LHCN-M2 (cell line): ENCODE results near the gene RNF181. TPM values are rescaled to one million over a fixed set of nuclear protein-coding genes. Genes with fewer than 3 reads are reported as not detected.
"Not testable (repeated sequence)": the region's sequence is repeated elsewhere in the genome, so short reads cannot be mapped to it uniquely, and the experiment has no call there.

Experiments used
- DNase-seq: peaks from one replicate; pipeline ENCODE4 v3.0.0-alpha.2; 2012; ENCODE audit warnings: low read depth
- polyA plus RNA-seq: library from polyadenylated mRNA; unstranded; fragments of >200 nt; gene quantifications from one replicate; pipeline ENCODE4 v1.2.1, GENCODE V29; 2012; ENCODE audit warnings: missing spikeins
- total RNA-seq: library from RNA; depleted of rRNA; stranded (reverse); fragments of >200 nt; gene quantifications from 2 replicates; pipeline ENCODE4 v1.2.3, GENCODE V29; 2014; rRNA removed

RNF181 gene, protein sequence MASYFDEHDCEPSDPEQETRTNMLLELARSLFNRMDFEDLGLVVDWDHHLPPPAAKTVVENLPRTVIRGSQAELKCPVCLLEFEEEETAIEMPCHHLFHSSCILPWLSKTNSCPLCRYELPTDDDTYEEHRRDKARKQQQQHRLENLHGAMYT
- 235 and 236 TPM in 2 replicates for total RNA-seq
- polyA plus RNA-seq, result 524 TPM

DNA sequence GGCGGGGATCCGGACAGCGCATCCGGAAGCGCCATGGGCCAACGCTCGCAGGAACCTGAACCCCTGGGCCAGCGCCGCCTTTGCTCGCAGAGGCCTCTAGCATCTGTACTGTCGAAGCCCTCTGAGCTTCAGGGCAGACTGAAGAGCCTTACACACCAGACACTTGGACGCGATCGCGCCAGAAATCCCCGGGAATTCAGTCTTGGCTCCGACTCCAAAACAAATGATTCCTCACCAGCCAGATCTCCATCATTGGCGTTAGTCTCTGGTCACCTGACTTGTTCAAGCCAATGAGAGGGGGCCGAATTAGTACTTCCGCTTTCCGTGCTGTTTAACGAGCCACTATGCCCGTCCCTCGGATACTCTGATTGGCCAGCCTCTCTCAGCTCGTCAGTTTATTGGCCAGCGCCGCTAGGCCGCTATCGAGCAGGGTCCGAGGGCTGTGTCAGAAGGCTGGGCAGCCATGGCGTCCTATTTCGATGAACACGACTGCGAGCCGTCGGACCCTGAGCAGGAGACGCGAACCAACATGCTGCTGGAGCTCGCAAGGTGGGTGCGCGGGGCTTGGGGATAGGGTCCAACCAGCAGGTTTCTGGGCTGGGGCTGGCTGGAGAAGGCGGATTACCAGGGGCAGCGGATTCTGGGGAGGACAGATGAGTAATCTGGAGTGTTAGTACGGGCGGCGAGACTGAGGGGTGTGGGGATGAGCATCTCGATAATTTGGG is at the start of gene RNF181:
Gene RNF181 (plus strand): TSS at position 445 of the 725 bp plus-strand sequence. CDS start 19 bp downstream, at position 464.
- peak; percentile 98 for DNase-seq

DNA sequence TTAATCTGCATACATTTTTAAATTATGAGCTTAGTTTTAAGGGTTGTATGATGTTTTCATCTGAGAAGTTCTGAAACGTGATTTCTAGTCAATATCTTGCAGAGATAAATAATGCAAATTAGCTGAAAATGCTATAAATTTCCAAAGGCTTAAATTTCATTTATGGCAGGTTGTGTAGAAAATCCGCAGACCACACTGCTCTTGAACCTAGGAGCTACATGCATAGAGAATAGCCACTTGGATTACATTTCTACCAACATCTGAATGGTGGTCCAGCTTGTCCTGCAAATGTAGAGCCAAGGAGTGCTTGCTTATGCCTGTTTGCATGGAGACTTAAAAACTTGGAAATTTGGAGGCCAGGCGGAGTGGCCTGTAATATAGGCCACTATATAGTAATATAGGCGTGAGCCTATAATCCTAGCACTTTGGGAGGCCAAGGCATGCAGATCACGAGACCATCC is 49.7 kb upstream of the RNF181 start:
- DNase-seq, result no peak

DNA sequence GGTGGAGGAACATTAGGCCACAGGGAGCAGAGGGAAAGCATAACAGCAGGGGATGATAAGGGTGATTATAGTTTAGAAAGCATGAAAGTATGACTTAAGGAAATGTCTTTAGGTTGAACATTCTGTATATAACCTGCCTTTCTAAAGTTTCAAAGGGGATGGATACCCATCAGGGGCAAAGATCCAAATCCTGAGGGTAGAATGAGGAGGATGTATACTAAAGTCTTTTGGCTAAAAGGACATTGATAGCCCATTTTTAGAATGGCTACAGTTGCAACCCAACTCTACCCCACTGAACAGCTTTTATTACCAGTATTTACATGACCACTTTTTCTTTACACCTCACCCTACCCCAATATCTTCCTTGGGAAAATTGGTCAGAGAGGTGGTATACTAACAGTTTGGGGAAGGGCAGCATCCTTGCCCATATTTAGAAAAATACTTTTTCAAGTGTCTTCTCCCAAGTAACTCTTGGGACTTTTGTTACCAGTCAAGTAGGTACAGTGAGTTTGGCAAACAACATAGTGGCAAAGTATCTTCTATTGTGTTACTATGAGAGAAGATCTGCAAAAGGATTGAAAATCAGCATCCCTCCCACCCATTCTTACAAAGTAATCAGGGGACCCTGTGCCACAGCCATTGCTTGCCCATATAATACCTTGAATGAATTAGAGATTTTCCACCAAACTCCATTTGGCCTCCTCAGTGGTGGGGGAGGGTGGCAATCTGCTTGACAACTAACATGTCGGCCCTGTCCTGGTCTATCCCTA is 48.3 kb upstream of the RNF181 start:
- peak; percentile 86 for DNase-seq

DNA sequence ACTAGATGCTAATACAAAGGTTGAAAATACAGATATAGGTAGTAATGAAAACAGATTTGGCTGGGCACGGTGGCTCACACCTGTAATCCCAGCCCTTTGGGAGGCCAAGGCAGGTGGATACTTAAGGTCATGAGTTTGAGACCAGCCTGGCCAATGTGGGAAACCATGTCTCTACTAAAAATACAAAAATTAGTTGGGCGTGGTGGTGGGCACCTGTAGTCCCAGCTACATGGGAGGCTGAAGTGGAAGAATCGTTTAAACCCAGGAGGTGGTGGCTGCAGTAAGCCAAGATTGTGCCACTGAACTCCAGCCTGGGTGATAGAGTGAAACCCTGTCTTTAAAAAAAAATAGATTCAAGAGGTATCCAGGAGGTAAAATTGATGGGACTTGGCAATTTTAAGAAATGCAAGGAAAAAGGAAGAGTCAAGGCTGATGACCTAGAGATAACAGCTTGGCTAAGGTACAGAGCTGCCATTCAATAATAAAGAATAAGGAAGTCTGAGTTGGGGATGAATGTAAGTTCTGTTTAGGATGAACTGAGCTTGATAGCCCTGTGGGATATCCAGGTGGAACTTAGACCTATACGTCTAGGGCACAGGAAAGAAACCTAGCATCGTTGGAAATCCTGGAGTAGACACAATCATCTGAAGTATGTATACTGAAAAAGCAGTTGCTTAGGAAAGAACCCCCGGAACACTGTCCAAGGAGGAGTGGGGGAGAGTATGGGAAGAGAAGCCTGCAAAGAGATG is 47.5 kb upstream of the RNF181 start:
- DNase-seq, result peak; percentile 74

DNA sequence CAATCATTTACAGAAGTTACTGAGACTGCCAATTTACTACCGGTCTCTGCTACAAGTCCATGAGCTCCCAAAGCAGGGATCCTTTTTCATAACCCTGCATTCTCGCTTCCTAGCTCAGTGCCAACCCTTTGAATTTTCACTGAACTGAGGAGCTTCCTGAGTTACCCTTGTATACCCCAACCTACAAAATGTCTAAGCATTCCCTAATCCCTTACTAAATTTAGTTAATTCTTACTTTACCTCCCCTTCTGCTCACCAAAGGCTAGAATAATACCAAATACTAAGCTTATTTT is 47.0 kb upstream of the RNF181 start:
- DNase-seq, result no peak

DNA sequence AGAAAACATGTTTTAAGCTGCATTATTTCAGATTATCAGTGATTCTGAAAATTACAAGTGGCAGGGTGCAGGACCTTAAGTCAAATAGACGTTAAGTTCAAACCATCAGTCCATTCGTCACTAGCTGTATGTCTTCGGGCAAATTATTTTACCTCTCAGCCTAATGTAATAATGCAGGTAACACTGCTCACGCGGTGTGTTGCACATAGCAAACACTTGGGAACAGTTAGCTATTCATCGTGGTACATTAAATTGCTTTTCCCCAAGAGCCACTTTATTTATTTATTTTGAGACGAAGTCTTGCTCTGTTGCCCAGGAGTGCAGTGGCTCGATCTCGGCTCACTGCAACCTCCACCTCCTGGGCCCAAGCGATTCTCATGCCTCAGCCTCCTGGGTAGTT is 46.5 kb upstream of the RNF181 start:
- no peak for DNase-seq

DNA sequence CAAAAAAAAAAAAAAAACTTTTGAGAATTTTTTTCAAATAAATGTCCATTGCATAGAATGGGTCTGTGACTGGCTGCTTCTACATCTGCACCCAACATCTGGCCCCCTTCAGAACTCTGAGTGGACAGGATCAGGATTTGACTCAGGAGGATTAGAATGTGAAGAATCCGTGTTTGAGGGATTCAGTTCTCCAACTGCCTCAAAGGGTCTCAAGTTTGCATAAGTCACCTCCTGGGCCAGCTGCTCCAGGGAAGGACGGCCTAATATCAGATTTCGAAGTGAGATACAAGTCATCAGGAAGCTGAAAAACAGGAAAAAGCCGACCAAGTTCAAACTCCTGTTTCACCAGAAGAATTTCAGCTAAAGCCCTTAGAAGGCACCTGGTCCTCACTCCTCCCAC is 45.7 kb upstream of the RNF181 start:
- DNase-seq, result peak; percentile 99

DNA sequence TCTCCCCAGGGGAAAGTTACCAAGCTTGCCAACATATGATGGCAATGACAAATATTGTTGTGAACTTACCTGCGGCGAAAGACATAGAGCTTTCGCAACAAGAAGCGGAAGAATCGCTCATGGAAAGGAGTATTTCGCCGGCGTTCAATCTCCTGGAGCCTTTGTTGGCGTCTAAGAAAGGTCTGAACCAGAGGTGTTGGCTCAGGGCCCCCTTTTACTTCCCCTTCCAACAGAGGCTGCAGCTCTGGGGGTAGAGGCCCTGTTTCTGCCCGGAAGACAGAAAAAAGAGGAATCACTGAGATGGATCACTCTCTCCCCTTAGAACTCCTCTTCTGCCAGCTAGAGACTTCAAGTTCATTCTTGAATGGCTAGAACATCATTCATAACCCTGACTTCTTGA is 45.1 kb upstream of the RNF181 start:
- DNase-seq, result no peak

DNA sequence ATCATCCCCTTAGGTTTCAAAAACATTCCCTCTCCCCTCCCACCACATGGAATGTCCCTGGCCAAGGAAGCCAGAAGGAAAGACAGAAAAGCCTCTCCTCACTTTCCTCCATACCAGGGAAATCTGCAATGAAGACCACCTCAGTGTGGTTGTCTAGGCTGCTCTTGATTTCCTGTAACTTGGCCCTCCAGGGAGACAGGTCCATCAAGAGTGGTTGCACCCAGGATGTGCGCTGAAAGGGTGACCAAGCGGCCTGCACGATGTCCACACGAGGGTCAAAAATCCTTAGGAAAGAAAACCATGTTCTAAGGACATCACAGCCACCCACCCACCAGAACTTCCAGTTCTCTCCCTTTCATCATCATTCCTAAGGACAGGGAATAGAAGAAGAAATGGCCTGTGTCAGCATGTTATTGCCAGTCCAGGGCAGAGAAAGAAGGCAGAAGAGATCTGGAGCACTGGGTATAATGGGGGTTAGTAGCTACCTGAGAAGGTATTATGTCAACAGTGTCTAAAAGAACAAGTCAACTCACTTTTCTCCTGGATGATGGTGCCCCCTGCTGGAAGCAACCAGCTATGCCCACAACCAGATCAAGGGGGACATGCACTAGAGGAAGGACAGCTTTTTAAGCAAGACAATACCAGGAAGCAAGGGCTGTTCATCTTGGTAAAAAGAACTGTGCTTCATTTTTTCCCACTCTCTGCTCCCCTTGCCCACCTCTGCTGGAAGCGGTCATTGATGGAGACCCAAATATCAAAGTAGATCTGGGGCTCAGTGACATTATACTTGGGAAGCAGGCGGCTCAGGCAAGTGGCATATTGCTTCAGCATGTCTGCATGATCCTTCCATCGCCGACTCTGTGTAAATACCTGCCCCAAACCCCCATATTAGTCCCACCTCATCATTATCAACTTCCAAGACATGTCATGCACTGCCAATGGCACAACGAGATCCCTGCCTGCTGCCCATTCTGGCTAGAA is 43.6 kb upstream of the RNF181 start:
- DNase-seq, result peak; percentile 74

DNA sequence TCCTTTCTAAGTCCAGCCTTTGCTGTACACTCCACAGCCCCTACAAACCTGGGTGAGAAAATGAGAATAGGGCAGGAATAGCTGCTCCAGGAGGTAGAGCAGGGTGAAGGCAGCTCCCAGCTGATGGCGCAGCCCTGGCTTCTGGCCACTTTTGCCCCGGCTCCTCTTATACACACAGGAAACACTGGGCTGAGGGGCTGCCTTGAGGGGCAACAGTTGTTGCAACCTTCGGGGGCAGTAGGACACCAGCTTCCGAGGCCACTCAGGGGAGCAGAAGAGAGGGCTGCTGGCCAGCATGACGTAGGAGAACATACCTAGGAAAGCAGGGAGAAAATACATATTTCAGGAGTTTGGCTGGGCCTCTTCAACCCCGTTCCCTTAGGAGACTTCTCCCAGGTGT is 42.4 kb upstream of the RNF181 start:
- DNase-seq, result no peak

DNA sequence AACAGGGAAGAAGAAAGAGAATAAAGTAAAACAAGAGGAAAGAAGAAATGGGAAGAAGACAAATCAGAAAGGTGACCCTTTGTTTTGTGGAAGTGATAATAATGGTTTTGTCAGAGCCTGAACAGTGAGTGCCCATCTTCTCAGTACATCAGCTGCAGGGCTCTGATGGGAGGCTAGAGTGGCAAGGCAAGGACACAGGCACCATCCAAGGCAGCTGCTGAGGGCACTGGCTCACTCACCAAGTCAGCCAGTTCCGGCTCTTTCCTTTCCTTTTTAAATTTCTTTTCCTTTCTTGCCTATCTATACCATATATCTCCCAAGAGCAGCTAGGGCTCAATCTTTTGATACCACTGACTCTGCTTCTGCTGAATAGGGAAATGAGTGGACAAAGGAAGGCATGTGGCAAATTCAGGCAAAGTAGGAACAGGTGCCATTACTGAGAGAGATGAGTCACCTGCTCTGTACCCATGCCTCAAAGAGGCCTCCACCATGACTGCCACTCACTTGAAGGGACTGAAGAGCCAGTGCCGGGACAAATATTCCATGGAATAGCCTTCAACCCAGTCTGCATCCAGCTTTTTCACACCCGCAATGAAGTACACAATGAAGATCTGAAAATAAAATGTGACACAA is 40.4 kb upstream of the RNF181 start:
- DNase-seq, result peak; percentile 73

DNA sequence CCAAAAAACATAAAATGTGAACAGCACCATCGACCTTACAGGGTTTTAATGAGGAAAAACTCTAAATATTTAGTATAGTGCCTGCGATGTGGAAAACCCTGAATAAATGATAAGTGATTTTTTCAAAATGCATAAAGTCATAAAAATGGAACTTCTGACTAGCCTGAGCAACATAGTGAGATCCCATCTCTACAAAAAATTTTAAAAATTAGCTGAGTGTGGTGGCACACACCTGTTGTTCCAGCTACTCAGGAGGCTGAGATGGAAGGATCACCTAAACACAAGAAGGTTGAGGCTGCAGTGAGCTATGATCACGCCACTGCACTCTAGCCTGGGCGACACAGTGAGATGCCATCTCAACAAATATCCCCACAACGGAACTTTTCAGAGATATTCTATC is 38.4 kb upstream of the RNF181 start:
- no peak for DNase-seq

DNA sequence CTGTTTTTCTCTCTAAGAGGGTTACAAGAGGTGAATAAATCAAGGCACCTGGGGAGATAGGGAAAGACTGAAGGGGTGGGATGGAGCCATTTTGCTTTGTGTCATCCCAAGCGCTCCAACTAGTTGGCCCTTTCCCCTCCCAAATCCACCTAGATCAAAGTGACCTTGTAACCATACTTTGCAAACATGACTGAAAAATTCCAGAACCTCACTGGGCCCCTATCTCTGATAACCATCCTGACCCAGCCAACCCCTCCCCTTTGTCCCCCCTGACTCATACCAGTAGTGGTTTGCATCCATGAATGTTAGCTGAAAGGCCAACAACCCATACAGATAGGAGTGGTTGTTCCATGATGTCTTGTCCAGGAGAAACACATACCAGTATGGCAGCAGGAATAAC is 37.4 kb upstream of the RNF181 start:
- DNase-seq, result no peak

DNA sequence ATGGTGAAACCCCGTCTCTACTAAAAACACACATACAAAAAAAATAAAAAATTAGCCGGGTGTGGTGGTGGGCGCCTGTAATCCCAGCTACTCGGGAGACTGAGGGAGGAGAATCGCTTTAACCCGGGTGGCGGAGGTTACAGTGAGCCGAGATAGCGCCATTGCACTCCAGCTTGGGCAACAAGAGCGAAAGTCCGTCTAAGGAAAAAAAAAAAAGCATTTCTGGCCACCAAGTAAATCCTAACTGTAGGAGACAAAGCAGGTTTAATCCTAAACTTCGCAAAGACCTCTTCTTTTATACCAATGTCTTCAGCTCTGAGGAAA is 35.2 kb upstream of the RNF181 start:
- DNase-seq, result not testable (repeated sequence)

DNA sequence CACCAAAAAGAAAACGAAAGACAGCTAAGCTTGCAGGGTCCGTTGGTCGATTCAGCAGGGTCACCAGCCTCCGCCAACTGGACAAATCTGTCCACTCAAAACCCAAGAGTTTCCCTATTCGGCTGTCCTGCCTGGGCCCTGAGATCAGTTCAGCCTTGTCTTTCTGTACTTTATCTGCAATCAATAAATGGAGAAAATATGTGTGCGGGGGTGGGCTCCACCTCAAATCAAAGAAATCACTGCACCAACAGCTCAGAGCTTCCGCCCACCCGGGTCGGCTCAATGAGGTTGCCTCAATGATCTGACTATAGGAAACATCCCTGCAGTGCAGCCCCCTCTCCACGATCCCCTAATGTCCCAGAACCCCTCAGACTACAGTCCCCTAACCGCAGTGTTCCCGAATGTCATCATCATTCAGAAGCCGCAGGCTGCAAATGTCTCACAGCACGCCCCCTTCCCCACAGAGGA is 34.7 kb upstream of the RNF181 start:
- DNase-seq, result no peak

DNA sequence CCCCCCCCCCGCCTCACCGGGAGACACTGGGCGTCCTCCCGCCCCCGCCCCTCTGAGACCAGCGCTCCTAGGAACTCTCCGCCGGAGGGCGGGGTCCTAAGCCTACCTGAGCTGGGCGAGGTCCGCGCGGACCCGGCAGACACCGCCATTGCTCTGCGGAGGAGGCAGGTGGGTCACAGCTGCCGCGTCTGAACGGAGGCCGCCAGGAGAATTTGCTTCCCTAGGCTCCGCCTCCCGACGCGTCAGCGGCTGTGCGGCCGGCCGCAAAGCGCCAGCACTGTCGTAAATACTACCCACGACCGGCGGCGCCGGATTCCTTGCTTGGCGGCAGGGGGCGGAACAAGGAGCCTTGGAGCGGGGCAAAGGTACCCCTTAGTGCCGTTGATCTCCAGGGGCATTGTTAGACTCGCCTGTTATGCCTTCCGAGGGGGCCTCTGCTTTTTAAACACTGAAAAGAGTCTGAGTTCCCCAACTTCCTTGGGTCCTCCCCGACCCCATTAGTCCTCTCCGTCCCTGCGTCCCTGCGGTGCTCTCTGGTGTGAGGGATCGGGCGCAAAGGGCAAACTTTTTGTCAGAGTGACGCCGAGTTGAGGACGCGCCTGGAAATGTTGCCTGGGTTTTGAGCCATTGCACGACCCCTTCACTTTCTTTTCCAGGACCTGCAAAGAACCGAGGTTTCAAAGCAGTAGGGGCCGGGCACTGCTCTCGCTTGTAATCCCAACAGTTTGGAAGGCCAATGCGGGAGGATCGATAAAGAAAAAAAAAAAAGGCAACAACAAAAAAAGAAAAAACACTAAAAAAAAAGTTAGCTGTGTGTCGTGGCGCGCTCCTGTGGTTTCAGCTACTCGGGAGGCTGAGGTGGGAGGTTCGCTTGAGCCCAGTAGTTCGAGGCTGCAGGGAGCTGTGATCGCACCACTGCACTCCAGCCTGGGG is 34.0 kb upstream of the RNF181 start, which contains the start of gene GGCX:
Gene GGCX (minus strand): TSS at position 214 of the 933 bp plus-strand sequence. CDS start 65 bp downstream, at position 149.
- peak; percentile 91 for DNase-seq

DNA sequence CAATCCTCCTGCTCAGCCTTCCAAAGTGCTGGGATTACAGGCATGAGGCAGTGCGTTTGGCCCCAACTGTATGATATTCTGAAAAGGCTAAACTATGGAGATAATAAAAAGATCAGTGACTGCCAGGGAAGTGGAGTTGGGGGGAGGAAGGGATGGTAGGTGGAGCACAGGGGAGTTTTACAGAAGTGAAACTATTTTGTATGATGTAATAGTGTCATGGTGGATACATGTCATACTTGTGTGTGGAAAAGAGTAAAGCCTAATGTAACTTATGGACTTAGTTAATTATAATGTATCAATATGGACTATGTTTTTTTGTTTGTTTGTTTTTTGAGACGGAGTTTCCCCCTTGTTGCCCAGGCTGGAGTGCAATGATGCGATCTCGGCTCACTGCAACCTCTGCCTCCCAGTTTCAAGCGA is 31.4 kb upstream of the RNF181 start:
- DNase-seq, result no peak

DNA sequence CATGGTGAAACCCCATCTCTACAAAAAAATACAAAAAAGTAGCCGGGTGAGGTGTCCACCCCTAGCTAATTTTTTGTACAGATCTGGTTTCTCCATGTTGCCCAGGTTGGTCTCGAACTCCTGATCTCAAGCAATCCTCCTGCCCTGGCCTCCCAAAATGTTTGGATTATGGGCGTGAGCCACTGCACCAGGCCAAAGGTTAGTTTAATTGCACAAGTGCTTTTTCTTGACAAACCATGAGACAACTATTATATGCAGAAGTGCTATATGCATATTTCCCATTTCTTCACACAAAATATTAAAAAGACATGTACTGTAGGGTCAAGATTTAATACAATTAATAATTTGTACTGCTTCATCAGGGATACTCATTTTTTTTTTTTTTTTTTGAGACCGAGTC is 29.3 kb upstream of the RNF181 start:
- no peak for DNase-seq

DNA sequence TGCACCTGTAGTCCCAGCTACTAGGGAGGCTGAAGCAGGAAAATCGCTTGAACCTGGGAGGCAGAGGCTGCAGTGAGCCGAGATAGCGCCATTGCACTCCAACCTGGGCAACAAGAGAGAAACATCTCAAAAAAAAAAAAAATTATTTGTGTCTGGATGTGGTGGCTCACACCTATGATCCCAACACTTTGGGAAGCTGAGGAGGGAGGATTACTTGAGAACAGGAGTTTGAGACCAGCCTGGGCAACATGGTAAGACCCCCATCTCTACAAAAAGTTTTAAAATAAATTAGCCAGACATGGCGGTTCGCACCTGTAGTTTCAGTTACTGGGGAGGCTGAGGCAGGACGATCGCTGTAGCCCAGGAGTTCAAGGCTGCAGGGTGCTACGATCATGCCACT is 19.8 kb upstream of the RNF181 start:
- no peak for DNase-seq
